ENCODE data around the gene SNX17. TPM values are rescaled to one million over a fixed set of nuclear protein-coding genes. Genes with fewer than 3 reads are reported as not detected.
"Not testable (repeated sequence)": the region's sequence is repeated elsewhere in the genome, so short reads cannot be mapped to it uniquely, and the experiment has no call there.

Gene SNX17
- total RNA-seq, 2 donors from 2014 or later: 77.1 to 99.6 TPM

DNA sequence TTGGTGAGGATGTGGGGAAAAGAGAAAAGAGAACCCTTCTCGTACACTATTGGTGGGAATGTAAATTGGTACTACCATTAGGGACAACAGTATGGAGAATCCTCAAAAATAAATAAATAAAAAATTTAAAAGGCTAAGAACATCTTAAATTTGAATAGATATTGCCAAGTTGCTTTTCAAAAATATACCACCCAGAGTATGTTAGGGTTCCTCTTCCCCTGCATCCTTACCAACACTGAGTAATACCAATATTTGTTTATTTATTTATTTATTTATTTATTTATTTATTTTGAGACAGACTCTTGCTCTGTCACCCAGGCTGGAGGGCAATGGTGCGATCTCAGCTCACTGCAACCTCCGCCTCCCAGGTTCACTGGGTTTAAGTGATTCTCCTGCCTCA lies 52.5 kb downstream of the SNX17 start:
- Histone ChIP-seq H3K27ac (no peak overlapping the region), H3K9ac (ENCODE audit: low read depth in 2 of 2, low read length in 2 of 2) (no peak overlapping the region), H3K4me1 (no peaks in the 10 kb centered on the region), H3K4me3 (no peak overlapping the region), H3K36me3 (no peaks in the 10 kb centered on the region), H3K9me3 (no peaks in the 10 kb centered on the region), H3K27me3 (no peaks in the 10 kb centered on the region)
- DNase-seq: no peak
- intact Hi-C loops (cut with DNase I): no loop called here
- TF ChIP-seq, protein P1, sequence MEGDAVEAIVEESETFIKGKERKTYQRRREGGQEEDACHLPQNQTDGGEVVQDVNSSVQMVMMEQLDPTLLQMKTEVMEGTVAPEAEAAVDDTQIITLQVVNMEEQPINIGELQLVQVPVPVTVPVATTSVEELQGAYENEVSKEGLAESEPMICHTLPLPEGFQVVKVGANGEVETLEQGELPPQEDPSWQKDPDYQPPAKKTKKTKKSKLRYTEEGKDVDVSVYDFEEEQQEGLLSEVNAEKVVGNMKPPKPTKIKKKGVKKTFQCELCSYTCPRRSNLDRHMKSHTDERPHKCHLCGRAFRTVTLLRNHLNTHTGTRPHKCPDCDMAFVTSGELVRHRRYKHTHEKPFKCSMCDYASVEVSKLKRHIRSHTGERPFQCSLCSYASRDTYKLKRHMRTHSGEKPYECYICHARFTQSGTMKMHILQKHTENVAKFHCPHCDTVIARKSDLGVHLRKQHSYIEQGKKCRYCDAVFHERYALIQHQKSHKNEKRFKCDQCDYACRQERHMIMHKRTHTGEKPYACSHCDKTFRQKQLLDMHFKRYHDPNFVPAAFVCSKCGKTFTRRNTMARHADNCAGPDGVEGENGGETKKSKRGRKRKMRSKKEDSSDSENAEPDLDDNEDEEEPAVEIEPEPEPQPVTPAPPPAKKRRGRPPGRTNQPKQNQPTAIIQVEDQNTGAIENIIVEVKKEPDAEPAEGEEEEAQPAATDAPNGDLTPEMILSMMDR (IDR thresholded peaks at IDR 0.05): no peak

DNA sequence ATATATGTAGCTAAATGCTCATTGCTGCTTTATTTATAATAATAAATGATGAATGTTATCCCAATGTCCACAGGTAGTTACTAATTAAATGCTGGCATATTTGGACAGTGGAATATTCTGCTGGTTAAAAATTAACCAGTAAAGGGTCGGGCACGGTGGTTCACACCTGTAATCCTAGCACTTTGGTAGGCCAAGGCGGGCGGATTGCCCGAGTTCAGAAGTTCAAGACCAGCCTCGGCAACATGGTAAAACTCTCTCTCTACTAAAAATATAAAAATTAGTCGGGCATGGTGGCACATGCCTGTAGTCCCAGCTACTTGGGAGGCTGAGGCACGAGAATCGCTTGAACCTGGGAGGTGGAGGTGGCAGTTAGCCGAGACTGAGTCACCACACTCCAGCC lies 54.6 kb downstream of the SNX17 start:
- intact Hi-C loops (cut with DNase I); H3K27me3 ChIP-seq; H3K4me3 ChIP-seq: not testable (repeated sequence)

More for the DNA sequence above, 54.6 kb downstream of the SNX17 start:
- not testable (repeated sequence) for H3K36me3 ChIP-seq; H3K27ac ChIP-seq; H3K4me1 ChIP-seq; H3K9me3 ChIP-seq; DNase-seq; H3K9ac ChIP-seq (ENCODE audit: low read depth in 2 of 2, low read length in 2 of 2)

Other genes starting within 250 kb of the SNX17 start
- not detected for gene ABHD1, start 246.8 kb upstream of the SNX17 start, total RNA-seq
- 10 to 100 TPM; 42.7 to 72.1 TPM for gene PREB, start 236.0 kb upstream of the SNX17 start, total RNA-seq
- not detected for gene PRR30, start 231.2 kb upstream of the SNX17 start, total RNA-seq
- gene TCF23, start 221.6 kb upstream of the SNX17 start, total RNA-seq: under 1 TPM; 0.05 to 0.07 TPM
- gene ATRAID, start 158.6 kb upstream of the SNX17 start, total RNA-seq: 10 to 100 TPM; 80.7 to 83.4 TPM
- 10 to 100 TPM; 19.4 to 57.5 TPM for gene SLC5A6, start 158.3 kb upstream of the SNX17 start, total RNA-seq
- gene CAD, start 153.2 kb upstream of the SNX17 start, total RNA-seq: 10 to 100 TPM; 11.1 to 49.1 TPM
- gene SLC30A3, start 107.6 kb upstream of the SNX17 start, total RNA-seq: not detected
- not detected for gene DNAJC5G, start 95.2 kb upstream of the SNX17 start, total RNA-seq
- under 1 TPM in 1 of 2 donors, not detected in 1; 0.24 TPM for gene TRIM54, start 88.2 kb upstream of the SNX17 start, total RNA-seq
- gene UCN, start 62.2 kb upstream of the SNX17 start, total RNA-seq: 1 to 10 TPM in 1 of 2 donors, under 1 TPM in 1; 0.74 to 1.0 TPM
- 10 to 100 TPM; 35.0 to 58.3 TPM for gene MPV17, start 47.5 kb upstream of the SNX17 start, total RNA-seq
- 10 to 100 TPM; 48.4 to 60.0 TPM for gene GTF3C2, start 13.9 kb upstream of the SNX17 start, total RNA-seq
- 10 to 100 TPM; 34.5 to 35.4 TPM for gene EIF2B4, start 278 bp upstream of the SNX17 start, total RNA-seq
- 10 to 100 TPM; 21.7 to 24.5 TPM for gene ZNF513, start 10.1 kb downstream of the SNX17 start, total RNA-seq
- 100 to 1,000 TPM in 1 of 2 donors, 10 to 100 TPM in 1; 63.0 to 119 TPM for gene PPM1G, start 39.0 kb downstream of the SNX17 start, total RNA-seq
- gene NRBP1, start 58.0 kb downstream of the SNX17 start, total RNA-seq: 10 to 100 TPM; 69.6 to 87.7 TPM
- 100 to 1,000 TPM in 1 of 2 donors, 10 to 100 TPM in 1; 91.8 to 147 TPM for gene KRTCAP3, start 71.8 kb downstream of the SNX17 start, total RNA-seq
- gene IFT172, start 119.1 kb downstream of the SNX17 start, total RNA-seq: 10 to 100 TPM; 34.7 to 52.6 TPM
- gene FNDC4, start 124.6 kb downstream of the SNX17 start, total RNA-seq: 1 to 10 TPM in 1 of 2 donors, under 1 TPM in 1; 0.64 to 1.1 TPM
- under 1 TPM; 0.22 to 0.40 TPM for gene GCKR, start 126.2 kb downstream of the SNX17 start, total RNA-seq
- gene ZNF512, start 212.4 kb downstream of the SNX17 start, total RNA-seq: 10 to 100 TPM; 13.8 to 14.6 TPM